IMR-90 (cell line): Measurements from ENCODE around the gene MAML3. TPM values are rescaled to one million over a fixed set of nuclear protein-coding genes. Genes with fewer than 3 reads are reported as not detected.

Source experiments
- ATAC-seq: fragments of 200-7000 bp; cut with Tn5 transposase; 2 replicates; pipeline ENCODE4 v1.9.1; 2020; ENCODE audit warnings: low read depth, mild to moderate bottlenecking, moderate library complexity
- BruUV-seq: library from RNA; stranded (reverse); fragments of 400-500 nt; replicated peaks from 2 replicates; lab custom pipeline; 2021; lab: Mats Ljungman, UMichigan
- CTCF ChIA-PET: fragments of 300-600 bp; formaldehyde crosslinking; extraction: SDS; loops from one replicate; lab custom pipeline; 2021; ENCODE audit warnings: antibody characterized with exemption; lab: Yijun Ruan, JAX
- POLR2A ChIA-PET: fragments of 300-600 bp; sonication (Branson Sonifier 250); formaldehyde crosslinking; loops from one replicate; lab custom pipeline; 2022; ENCODE audit warnings: antibody characterized with exemption; ENCODE audit not compliant: unreplicated experiment; lab: Charles Lee
- DNase-seq: peaks from one replicate; pipeline ENCODE4 v3.0.0; 2013
- H2AFZ ChIP-seq: replicated peaks from 2 replicates; pipeline ENCODE3; 2013; ENCODE audit warnings: low read length, mild to moderate bottlenecking; ENCODE audit not compliant: poor library complexity
- H2AK5ac ChIP-seq: 2 replicates; pipeline ENCODE4 v1.6.1; 2013; ENCODE audit warnings: low read depth, low read length, inconsistent platforms
- H2AK9ac ChIP-seq: replicated peaks from 2 replicates; pipeline ENCODE3; 2013; ENCODE audit warnings: mild to moderate bottlenecking, low read depth, low read length, moderate library complexity; ENCODE audit not compliant: poor library complexity
- H2BK120ac ChIP-seq: 2 replicates; pipeline ENCODE4 v1.6.1; 2013; ENCODE audit warnings: low read depth, low read length, inconsistent platforms
- H2BK15ac ChIP-seq: 3 replicates; pipeline ENCODE4 v1.6.1; 2013; ENCODE audit warnings: low read depth, low read length, inconsistent platforms
- H2BK20ac ChIP-seq: 2 replicates; pipeline ENCODE4 v1.6.1; 2013; ENCODE audit warnings: low read depth, mild to moderate bottlenecking, inconsistent platforms, low read length, moderate library complexity
- H2BK5ac ChIP-seq: 2 replicates; pipeline ENCODE4 v1.6.1; 2013; ENCODE audit warnings: mild to moderate bottlenecking, low read depth, low read length, inconsistent platforms; ENCODE audit not compliant: poor library complexity, severe bottlenecking
- H3K14ac ChIP-seq: replicated peaks from 2 replicates; pipeline ENCODE4 v1.6.1; 2013; ENCODE audit warnings: low read depth, low read length, inconsistent platforms
- H3K18ac ChIP-seq: 2 replicates; pipeline ENCODE4 v1.6.1; 2013; ENCODE audit warnings: low read depth, low read length, control low read depth
- H3K23ac ChIP-seq: 2 replicates; pipeline ENCODE4 v1.6.1; 2013; ENCODE audit warnings: low read depth, low read length, inconsistent platforms
- H3K27ac ChIP-seq: 2 replicates; pipeline ENCODE4 v1.5.1; 2013; ENCODE audit warnings: mild to moderate bottlenecking, control low read depth, low read length; ENCODE audit not compliant: insufficient read depth
- H3K27me3 ChIP-seq: 2 replicates; pipeline ENCODE4 v1.6.1; 2013; ENCODE audit warnings: low read length; ENCODE audit not compliant: control insufficient read depth, insufficient read depth
- H3K36me3 ChIP-seq: 2 replicates; pipeline ENCODE4 v1.6.1; 2013; ENCODE audit warnings: low read length, mixed read lengths; ENCODE audit not compliant: control insufficient read depth, insufficient read depth
- H3K4ac ChIP-seq: 2 replicates; pipeline ENCODE4 v1.6.1; 2013; ENCODE audit warnings: low read depth, low read length, inconsistent platforms
- H3K4me1 ChIP-seq: 2 replicates; pipeline ENCODE4 v1.6.1; 2013; ENCODE audit warnings: low read length, mixed read lengths; ENCODE audit not compliant: control insufficient read depth, insufficient read depth
- H3K4me2 ChIP-seq: 2 replicates; pipeline ENCODE4 v1.6.1; 2013; ENCODE audit warnings: low read depth, mild to moderate bottlenecking, control low read depth, low read length, moderate library complexity
- H3K4me3 ChIP-seq: 2 replicates; pipeline ENCODE4 v1.5.1; 2013; ENCODE audit warnings: low read depth, mild to moderate bottlenecking, control low read depth, low read length, moderate library complexity; ENCODE audit not compliant: insufficient read depth
- H3K56ac ChIP-seq: 2 replicates; pipeline ENCODE4 v1.6.1; 2013; ENCODE audit warnings: low read length, inconsistent platforms; ENCODE audit not compliant: insufficient read depth; ENCODE audit errors: extremely low read depth
- H3K79me1 ChIP-seq, 2 experiments: 2 replicates each; pipeline ENCODE4 v1.6.1; 2013; ENCODE audit warnings: low read length in 2 of 2, inconsistent platforms in 1 of 2, low read depth in 1 of 2
- H3K9ac ChIP-seq: 2 replicates; pipeline ENCODE4 v1.6.1; 2013; ENCODE audit warnings: low read depth, low read length, control low read depth
- H3K9me1 ChIP-seq: 2 replicates; pipeline ENCODE4 v1.6.1; 2013; ENCODE audit warnings: low read length, inconsistent platforms; ENCODE audit not compliant: insufficient read depth
- H3K9me3 ChIP-seq: 2 replicates; pipeline ENCODE4 v1.6.1; 2013; ENCODE audit warnings: low read length; ENCODE audit not compliant: control insufficient read depth, insufficient read depth
- H4K20me1 ChIP-seq: 2 replicates; pipeline ENCODE4 v1.6.1; 2013; ENCODE audit warnings: low read length, inconsistent platforms; ENCODE audit not compliant: insufficient read depth
- H4K5ac ChIP-seq: 2 replicates; pipeline ENCODE4 v1.6.1; 2013; ENCODE audit warnings: mild to moderate bottlenecking, low read depth, low read length, control low read depth
- H4K8ac ChIP-seq, 2 experiments: 2 replicates each; pipeline ENCODE4 v1.6.1; 2013; ENCODE audit warnings: low read depth in 2 of 2, low read length in 2 of 2, control low read depth in 1 of 2, inconsistent platforms in 1 of 2
- H4K91ac ChIP-seq: 2 replicates; pipeline ENCODE4 v1.6.1; 2013; ENCODE audit warnings: low read depth, low read length, inconsistent platforms; ENCODE audit not compliant: insufficient read depth
- BHLHE40 ChIP-seq: fragments of 150-350 bp; IDR thresholded peaks from 2 replicates; pipeline ENCODE4 v1.6.1; 2016; ENCODE audit warnings: mild to moderate bottlenecking, low read depth, low read length
- CEBPB ChIP-seq: IDR thresholded peaks from 2 replicates; pipeline ENCODE4 v1.6.1; 2012; ENCODE audit warnings: low read depth, low read length, improper control_type of control experiment
- CHD1 ChIP-seq: IDR thresholded peaks from 2 replicates; pipeline ENCODE4 v1.6.1; 2012; ENCODE audit warnings: low read depth, low read length, improper control_type of control experiment
- ELK1 ChIP-seq: fragments of 150-350 bp; IDR thresholded peaks from 2 replicates; pipeline ENCODE4 v1.6.1; 2016; ENCODE audit warnings: low read depth, mild to moderate bottlenecking, low read length, moderate library complexity, borderline replicate concordance
- FOS ChIP-seq: fragments of 150-350 bp; IDR thresholded peaks from 2 replicates; pipeline ENCODE4 v1.6.1; 2016; ENCODE audit warnings: low read depth, low read length
- MAFK ChIP-seq: IDR thresholded peaks from 2 replicates; pipeline ENCODE4 v1.6.1; 2012; ENCODE audit warnings: low read depth, low read length, improper control_type of control experiment
- MAZ ChIP-seq: IDR thresholded peaks from 2 replicates; pipeline ENCODE4 v1.6.1; 2012; ENCODE audit warnings: low read depth, mild to moderate bottlenecking, low read length, improper control_type of control experiment, moderate library complexity, borderline replicate concordance
- MXI1 ChIP-seq: IDR thresholded peaks from 2 replicates; pipeline ENCODE4 v1.6.1; 2012; ENCODE audit warnings: low read depth, mild to moderate bottlenecking, low read length, moderate library complexity, borderline replicate concordance
- NFE2L2 ChIP-seq: fragments of 150-350 bp; IDR thresholded peaks from 2 replicates; pipeline ENCODE4 v1.6.1; 2016; ENCODE audit warnings: low read depth, mild to moderate bottlenecking, low read length
- POLR2A ChIP-seq: IDR thresholded peaks from 2 replicates; pipeline ENCODE4 v1.6.1; 2012; ENCODE audit warnings: mild to moderate bottlenecking, low read depth, low read length
- RAD21 ChIP-seq: IDR thresholded peaks from 2 replicates; pipeline ENCODE4 v1.6.1; 2012; ENCODE audit warnings: low read length, improper control_type of control experiment
- RCOR1 ChIP-seq: IDR thresholded peaks from 2 replicates; pipeline ENCODE4 v1.6.1; 2012; ENCODE audit warnings: mild to moderate bottlenecking, low read length, improper control_type of control experiment; ENCODE audit not compliant: insufficient replicate concordance
- RFX5 ChIP-seq: IDR thresholded peaks from 2 replicates; pipeline ENCODE4 v1.8.0; 2012; ENCODE audit warnings: low read depth, mild to moderate bottlenecking, low read length, moderate library complexity
- SMC3 ChIP-seq: fragments of 150-350 bp; IDR thresholded peaks from 2 replicates; pipeline ENCODE4 v1.6.1; 2016; ENCODE audit warnings: low read depth, mild to moderate bottlenecking, antibody characterized with exemption, low read length, moderate library complexity
- WGBS, 2 experiments: methylation state at CpG; one replicate each; pipeline versions ENCODE4 v1.1.5 to v1.1.7; 2013; ENCODE audit warnings: missing lambda C conversion rate in 2 of 2; ENCODE audit not compliant: insufficient read length in 1 of 2; ENCODE audit errors: extremely low coverage in 2 of 2; 5-methylcytosine and 5-hydroxymethylcytosine counted together
- dilution Hi-C: fragments of 300-500 bp; cut with HindIII; formaldehyde crosslinking; loops from one replicate; pipeline ENCODE4 v1.14.3; 2018; ENCODE audit warnings: low sequenced_read_pairs; ENCODE audit not compliant: unreplicated experiment
- in situ Hi-C: fragments of 300-500 bp; cut with MboI; formaldehyde crosslinking; loops from 3 replicates; pipeline ENCODE4 v1.14.3; 2019; ENCODE audit warnings: low sequenced_read_pairs, inconsistent platforms, mixed read lengths
- intact Hi-C: fragments of 100-400 bp; cut with micrococcal nuclease; formaldehyde crosslinking; loops from 2 replicates; pipeline ENCODE4 v1.10.0; 2022
- polyA plus RNA-seq, 3 experiments: library from polyadenylated mRNA; depleted of rRNA; stranded (reverse); fragments of >200 nt; gene quantifications; 2 replicates each; pipeline ENCODE4 v1.2.3, GENCODE V29; 2012; ENCODE audit warnings: low replicate concordance in 1 of 3
- total RNA-seq: library from RNA; depleted of rRNA; stranded (reverse); fragments of >200 nt; gene quantifications from 2 replicates; pipeline ENCODE4 v1.2.3, GENCODE V29; 2012
- TF ChIP-seq, protein P1 (sequence below): fragments of 150-350 bp; IDR thresholded peaks from 2 replicates; pipeline ENCODE4 v1.6.1; 2017; ENCODE audit warnings: mild to moderate bottlenecking, antibody characterized with exemption, low read length, low read depth
- TF ChIP-seq, protein P2 (sequence below): conservative IDR thresholded peaks from 2 replicates; pipeline ENCODE4 v1.5.1; 2012; ENCODE audit warnings: mild to moderate bottlenecking, low read depth, low read length, improper control_type of control experiment

The MAML3 gene
- total and polyA plus RNA-seq, 2 of the 4 experiments (the other 2 are of a cell fraction): 0.90 to 1.7 TPM

- no peak overlapping the region for H2AK9ac ChIP-seq
- H4K20me1 ChIP-seq: no peaks in the 10 kb centered on the region
- no peak overlapping the region for H3K9ac ChIP-seq
- no peak overlapping the region for H3K56ac ChIP-seq
- no peaks in the 10 kb centered on the region for H3K9me3 ChIP-seq
- H3K9me1 ChIP-seq: 0 out of 2 replicates have a peak, but pooled peaks cover 3% of the 10 kb centered on the region
- H3K4me2 ChIP-seq: no peak overlapping the region
- no peak overlapping the region for H2BK5ac ChIP-seq
- no peak overlapping the region for H3K4ac ChIP-seq
- ATAC-seq: no peak
- no peak overlapping the region for H3K27ac ChIP-seq
- H3K4me1 ChIP-seq: peaks cover 2% of the 10 kb centered on the region; the same call in 1 of the 2 replicates
- no peak overlapping the region for H2BK20ac ChIP-seq
- in situ Hi-C loops (no loop called here), dilution Hi-C loops (no loop called here), intact Hi-C loops (no loop called here)
- H3K79me1 ChIP-seq: 0 out of 4 replicates have a peak, but pooled peaks cover 0 to 4% of the 10 kb centered on the region in 2 experiments
- no TSS peak for BruUV-seq
- no peak overlapping the region for H4K5ac ChIP-seq
- H4K91ac ChIP-seq: no peak overlapping the region
- WGBS, 2 experiments: 40% methylated on average over 1 of the region's 6 CpGs; no CpG with 5 or more reads in 1 of the 2 experiments
- no peaks in the 10 kb centered on the region for H3K27me3 ChIP-seq
- no peak overlapping the region for H2BK120ac ChIP-seq
- no peak overlapping the region for H2AFZ ChIP-seq
- no peak for DNase-seq
- H2AK5ac ChIP-seq: no peak overlapping the region
- TF ChIP-seq NFE2L2: no peak
- no peak for TF ChIP-seq MXI1
- TF ChIP-seq BHLHE40: no peak
- TF ChIP-seq MAFK: no peak
- TF ChIP-seq MAZ: no peak
- TF ChIP-seq, protein P1, sequence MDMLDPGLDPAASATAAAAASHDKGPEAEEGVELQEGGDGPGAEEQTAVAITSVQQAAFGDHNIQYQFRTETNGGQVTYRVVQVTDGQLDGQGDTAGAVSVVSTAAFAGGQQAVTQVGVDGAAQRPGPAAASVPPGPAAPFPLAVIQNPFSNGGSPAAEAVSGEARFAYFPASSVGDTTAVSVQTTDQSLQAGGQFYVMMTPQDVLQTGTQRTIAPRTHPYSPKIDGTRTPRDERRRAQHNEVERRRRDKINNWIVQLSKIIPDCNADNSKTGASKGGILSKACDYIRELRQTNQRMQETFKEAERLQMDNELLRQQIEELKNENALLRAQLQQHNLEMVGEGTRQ: no peak
- no peak for TF ChIP-seq CHD1
- TF ChIP-seq, protein P2, sequence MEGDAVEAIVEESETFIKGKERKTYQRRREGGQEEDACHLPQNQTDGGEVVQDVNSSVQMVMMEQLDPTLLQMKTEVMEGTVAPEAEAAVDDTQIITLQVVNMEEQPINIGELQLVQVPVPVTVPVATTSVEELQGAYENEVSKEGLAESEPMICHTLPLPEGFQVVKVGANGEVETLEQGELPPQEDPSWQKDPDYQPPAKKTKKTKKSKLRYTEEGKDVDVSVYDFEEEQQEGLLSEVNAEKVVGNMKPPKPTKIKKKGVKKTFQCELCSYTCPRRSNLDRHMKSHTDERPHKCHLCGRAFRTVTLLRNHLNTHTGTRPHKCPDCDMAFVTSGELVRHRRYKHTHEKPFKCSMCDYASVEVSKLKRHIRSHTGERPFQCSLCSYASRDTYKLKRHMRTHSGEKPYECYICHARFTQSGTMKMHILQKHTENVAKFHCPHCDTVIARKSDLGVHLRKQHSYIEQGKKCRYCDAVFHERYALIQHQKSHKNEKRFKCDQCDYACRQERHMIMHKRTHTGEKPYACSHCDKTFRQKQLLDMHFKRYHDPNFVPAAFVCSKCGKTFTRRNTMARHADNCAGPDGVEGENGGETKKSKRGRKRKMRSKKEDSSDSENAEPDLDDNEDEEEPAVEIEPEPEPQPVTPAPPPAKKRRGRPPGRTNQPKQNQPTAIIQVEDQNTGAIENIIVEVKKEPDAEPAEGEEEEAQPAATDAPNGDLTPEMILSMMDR: no peak
- TF ChIP-seq FOS: no peak
- no peak for TF ChIP-seq CEBPB
- TF ChIP-seq SMC3: no peak
- TF ChIP-seq RAD21: no peak
- TF ChIP-seq ELK1: no peak
- no peak for TF ChIP-seq RCOR1
- TF ChIP-seq POLR2A: no peak
- no peak for TF ChIP-seq RFX5
- no peak overlapping the region for H2BK15ac ChIP-seq
- ChIA-PET POLR2A (no interaction called here), CTCF (no interaction called here)
- H4K8ac ChIP-seq: no peak overlapping the region
- no peaks in the 10 kb centered on the region for H3K36me3 ChIP-seq
- no peak overlapping the region for H3K23ac ChIP-seq
- no peak overlapping the region for H3K14ac ChIP-seq
- H3K18ac ChIP-seq: no peak overlapping the region
- no peak overlapping the region for H3K4me3 ChIP-seq
These were observed 484.1 kb downstream of the MAML3 start for GRCh38 chr4:139669890-139670289.
